Measurements from ENCODE around the gene CEP112.

Gene CEP112

GRCh38 chr17:65609286-65609685 is 582.6 kb downstream of the CEP112 start:
- no peak for DNase-seq
- TF ChIP-seq GATA1 (IDR thresholded peaks at IDR 0.05; ENCODE audit: low read depth, low read length) (no peak), POLR2A (IDR thresholded peaks at IDR 0.05; ENCODE audit: low read length) (no peak)

DNA sequence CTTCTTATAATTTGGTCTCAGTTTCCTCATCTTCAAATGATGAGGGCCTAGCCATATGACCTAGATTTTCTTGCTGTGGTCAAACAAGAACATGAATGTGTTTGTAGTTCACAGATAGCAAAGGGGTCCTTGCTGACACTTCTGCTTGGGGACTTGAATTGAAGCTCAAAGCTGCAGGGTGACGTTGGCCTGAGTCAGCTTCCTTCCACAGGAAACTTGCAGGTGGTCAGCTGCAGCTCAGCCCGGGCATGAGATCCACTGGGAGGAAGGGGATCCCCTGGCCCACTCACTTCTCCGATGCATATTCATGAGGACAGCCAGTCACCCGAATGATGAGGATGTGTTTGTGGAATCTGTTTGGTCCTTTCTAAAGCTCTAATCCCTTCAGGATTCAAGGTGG is 587.9 kb downstream of the CEP112 start:
- TF ChIP-seq POLR2A (IDR thresholded peaks at IDR 0.05; ENCODE audit: low read length) (no peak), GATA1 (IDR thresholded peaks at IDR 0.05; ENCODE audit: low read depth, low read length) (no peak)
- DNase-seq = no peak

DNA sequence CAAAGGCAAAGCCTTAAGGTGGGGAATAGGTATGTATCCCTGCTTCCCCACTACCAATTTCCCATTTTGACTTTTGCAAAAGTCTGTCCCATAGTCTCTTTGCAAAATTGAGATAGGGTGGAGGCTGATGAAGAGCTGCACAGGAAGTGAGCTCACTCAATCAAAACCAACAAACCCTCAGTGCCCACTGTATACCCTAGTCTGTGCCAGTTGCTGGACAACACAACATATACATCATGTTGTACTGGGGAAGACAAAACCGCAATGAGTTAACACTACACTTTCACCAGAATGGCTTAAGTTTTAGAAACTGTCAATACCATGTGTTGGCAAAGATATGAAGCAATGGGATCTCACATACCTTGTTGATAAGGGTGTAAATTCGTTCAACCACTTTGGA is 590.1 kb downstream of the CEP112 start:
- TF ChIP-seq POLR2A (IDR thresholded peaks at IDR 0.05; ENCODE audit: low read length) (no peak), GATA1 (IDR thresholded peaks at IDR 0.05; ENCODE audit: low read depth, low read length) (no peak)
- no peak for DNase-seq

GRCh38 chr17:65601145-65601544 is 590.8 kb downstream of the CEP112 start:
- no peak for TF ChIP-seq GATA1 (IDR thresholded peaks at IDR 0.05; ENCODE audit: low read depth, low read length)
- TF ChIP-seq POLR2A (IDR thresholded peaks at IDR 0.05; ENCODE audit: low read length) = no peak

DNA sequence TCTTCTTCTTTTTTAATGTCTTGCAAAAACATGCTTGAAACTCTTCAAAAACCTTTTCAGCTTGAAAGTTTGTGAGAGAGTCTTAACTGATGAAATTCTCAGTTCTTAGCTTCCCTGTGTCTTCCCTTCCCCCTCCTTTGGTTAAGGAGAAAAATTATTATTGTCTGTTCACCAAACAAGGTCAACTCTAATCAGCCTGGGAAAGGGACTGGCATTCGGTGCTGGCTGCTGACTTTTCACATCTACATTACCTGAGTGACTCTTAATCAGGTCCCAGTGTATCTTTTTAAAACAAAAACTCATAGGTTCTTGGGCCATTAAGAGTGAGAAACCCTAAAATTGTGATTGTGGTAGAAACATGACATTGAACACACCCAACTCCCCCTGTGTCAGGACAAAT is 591.4 kb downstream of the CEP112 start:
- TF ChIP-seq POLR2A (IDR thresholded peaks at IDR 0.05; ENCODE audit: low read length) = no peak
- no peak for TF ChIP-seq GATA1 (IDR thresholded peaks at IDR 0.05; ENCODE audit: low read depth, low read length)
- no peak for DNase-seq

More at GRCh38 chr17:65601145-65601544, 590.8 kb downstream of the CEP112 start:
- no peak for DNase-seq

GRCh38 chr17:65599650-65600049 is 592.3 kb downstream of the CEP112 start:
- TF ChIP-seq POLR2A (IDR thresholded peaks at IDR 0.05; ENCODE audit: low read length) (no peak), GATA1 (IDR thresholded peaks at IDR 0.05; ENCODE audit: low read depth, low read length) (no peak)
- no peak for DNase-seq

DNA sequence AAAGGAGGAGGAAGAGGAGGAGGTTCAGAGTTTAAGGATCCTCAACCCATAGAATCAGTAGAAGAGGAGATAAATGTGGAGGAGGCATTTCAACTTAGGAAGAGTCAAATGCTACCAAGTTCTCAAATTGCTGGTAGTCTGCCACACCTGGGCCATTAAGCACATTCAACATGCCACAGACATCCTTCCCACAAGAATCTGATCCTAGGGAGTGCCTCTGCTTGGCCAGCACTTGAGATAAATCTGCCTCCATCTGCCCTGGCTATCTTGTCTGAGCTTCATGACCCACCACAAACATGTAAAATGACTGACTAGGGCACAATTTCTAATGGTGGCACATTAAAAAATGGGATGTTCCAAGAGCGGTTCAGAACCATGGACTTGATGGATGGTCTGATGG is 593.2 kb downstream of the CEP112 start:
- no peak for DNase-seq
- TF ChIP-seq GATA1 (IDR thresholded peaks at IDR 0.05; ENCODE audit: low read depth, low read length) (no peak), POLR2A (IDR thresholded peaks at IDR 0.05; ENCODE audit: low read length) (no peak)

DNA sequence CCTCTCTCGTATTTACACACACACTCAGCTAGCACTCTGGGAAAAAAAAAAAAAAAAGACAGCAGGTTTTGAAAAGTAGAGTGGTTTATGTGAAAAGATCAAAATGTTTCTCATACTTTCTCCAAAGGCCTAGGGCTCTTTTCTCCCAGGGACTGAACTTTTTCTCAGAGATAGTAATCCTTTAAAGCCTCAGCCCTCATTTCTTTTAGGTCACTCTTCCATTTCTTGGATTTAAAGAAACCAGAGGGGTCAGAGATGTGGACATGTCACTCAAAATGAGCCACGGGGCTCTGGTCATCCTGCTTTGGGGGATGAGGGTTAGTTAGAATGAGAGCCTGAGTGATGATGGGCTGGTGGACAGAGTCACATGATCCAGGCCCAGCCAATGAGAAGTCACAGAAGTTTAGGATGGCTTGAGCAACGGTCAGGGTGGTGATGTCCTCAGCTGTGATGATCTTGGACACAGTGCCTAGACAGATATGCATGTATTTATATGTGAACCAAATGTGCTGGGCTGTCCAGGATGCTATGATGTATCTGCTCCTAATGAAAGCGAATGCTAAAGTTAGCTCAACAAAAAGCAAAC is 596.8 kb downstream of the CEP112 start:
- DNase-seq = no peak
- TF ChIP-seq GATA1 (IDR thresholded peaks at IDR 0.05; ENCODE audit: low read depth, low read length) (no peak), POLR2A (IDR thresholded peaks at IDR 0.05; ENCODE audit: low read length) (no peak)

GRCh38 chr17:65593855-65594845 is 597.8 kb downstream of the CEP112 start:
- TF ChIP-seq GATA1 (IDR thresholded peaks at IDR 0.05; ENCODE audit: low read depth, low read length) (no peak), POLR2A (IDR thresholded peaks at IDR 0.05; ENCODE audit: low read length) (no peak)
- no peak for DNase-seq

DNA sequence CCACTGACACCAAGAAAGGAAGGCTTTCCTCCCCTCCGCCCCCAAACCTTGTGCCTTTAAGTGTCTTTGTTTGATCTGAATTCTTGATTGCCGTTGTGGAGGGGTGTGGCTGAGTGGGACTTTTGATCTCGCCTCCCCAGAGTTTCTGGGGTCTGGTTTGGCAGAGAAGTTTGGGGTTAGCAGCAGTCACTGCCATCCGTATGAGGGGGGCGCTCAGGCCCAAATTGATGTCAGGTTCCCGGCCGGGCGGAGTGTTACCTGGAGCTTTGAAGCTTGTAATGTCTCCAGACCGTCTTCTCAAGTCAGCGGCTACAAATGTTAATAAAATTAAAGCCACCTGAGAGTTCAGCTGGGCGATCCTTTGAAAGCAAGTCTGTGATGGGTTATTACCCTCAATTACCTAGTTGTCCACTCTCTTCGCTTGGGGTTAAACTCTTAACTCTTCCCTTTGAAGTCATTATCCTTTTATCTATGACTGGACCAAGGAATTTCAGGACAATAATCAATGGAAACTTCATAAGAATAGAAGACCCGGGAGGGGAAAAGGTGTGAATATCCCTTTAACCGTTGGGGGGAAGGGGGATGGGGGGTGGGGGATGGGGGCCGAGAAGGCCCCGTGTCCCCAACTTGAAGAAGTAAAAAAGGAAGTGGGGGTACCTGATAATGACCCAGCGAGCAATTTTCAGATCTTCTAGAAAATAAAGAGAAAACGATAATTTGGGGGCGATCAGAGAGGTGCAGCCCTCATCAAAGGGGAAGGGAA is 598.7 kb downstream of the CEP112 start:
- TF ChIP-seq GATA1 (IDR thresholded peaks at IDR 0.05; ENCODE audit: low read depth, low read length) (no peak), POLR2A (IDR thresholded peaks at IDR 0.05; ENCODE audit: low read length) (no peak)
- DNase-seq = no peak

GRCh38 chr17:65592125-65592965 is 599.6 kb downstream of the CEP112 start:
- no peak for DNase-seq
- no peak for TF ChIP-seq GATA1 (IDR thresholded peaks at IDR 0.05; ENCODE audit: low read depth, low read length)
- no peak for TF ChIP-seq POLR2A (IDR thresholded peaks at IDR 0.05; ENCODE audit: low read length)

GRCh38 chr17:65589321-65589720 is 602.6 kb downstream of the CEP112 start:
- no peak for TF ChIP-seq GATA1 (IDR thresholded peaks at IDR 0.05; ENCODE audit: low read depth, low read length)
- DNase-seq = no peak

GRCh38 chr17:65588181-65588808 is 603.6 kb downstream of the CEP112 start:
- TF ChIP-seq GATA1 (IDR thresholded peaks at IDR 0.05; ENCODE audit: low read depth, low read length) (no peak), POLR2A (IDR thresholded peaks at IDR 0.05; ENCODE audit: low read length) (no peak)
- DNase-seq = no peak

Data from erythroblast (primary cell).